HG03378 (cell line): ENCODE results near the gene CHMP2A.

Experiments used
- ATAC-seq: cut with Tn5 transposase; IDR thresholded peaks from one replicate; pipeline ENCODE4 v1.9.1; 2021; ENCODE audit warnings: mild to moderate bottlenecking, moderate library complexity; ENCODE audit not compliant: unreplicated experiment

CHMP2A gene

DNA sequence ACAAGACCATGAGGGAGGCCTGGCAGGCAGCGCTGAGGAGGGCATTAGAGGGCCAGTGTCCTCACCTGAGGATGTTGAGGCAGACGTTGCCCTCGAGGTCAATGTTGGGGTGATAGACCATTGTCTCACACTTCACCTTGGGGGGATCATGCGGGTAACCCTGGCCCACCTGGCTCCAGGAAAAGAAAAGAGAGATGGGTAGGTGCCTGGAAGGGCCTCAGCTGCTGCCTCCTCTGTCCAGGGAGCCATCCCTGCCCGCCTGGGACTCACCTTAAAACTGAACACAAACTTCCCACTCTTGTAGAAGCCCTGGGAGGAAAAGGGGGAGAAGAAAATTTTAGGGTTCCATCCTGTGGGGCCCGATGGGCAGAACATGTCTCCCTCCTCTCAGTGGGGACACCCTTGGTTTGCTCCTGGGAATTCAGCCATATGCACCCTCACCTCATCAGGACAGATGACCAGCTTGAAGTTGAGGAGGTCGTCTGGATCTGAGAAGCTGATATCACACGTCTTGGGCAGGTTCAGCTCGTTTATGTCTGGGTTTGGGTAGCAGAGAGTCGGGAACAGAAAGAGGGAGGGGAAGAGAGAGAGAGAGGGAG is 1.8 kb upstream of the CHMP2A start:
- no peak for ATAC-seq

DNA sequence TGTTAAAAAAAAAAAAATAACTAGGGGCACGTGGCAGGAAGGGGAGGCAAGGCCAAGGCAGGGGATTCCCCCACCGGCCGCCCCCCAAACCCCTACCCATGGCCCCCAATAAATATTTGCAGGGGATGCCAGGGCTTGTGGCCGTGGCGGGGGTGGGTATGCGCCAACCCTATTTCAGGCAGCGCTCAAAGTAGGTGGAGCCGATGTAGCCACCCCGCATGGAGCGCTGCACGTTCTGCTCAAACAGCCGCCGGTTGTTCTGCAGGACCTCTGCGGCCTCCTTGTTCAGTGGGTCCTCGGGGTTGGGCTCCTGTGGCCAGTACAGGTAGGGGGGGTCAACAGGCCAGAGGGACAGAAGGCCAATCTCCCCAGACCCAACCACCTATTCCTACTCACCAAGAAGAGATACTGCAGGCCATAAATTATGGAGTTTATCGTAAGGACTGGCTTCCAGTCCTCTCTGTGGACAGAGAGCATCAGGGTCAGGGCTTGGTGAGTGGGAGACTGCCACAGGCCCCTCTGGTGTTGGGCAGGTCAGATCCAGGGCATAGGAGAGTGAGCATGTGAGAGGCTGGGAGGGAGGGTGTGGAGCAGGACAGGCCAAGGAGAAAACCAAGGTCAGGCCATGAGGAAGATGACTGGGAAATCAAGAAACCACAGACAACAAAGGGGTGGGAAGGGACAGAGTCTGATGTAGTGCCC is 1.2 kb upstream of the CHMP2A start:
- no peak for ATAC-seq

DNA sequence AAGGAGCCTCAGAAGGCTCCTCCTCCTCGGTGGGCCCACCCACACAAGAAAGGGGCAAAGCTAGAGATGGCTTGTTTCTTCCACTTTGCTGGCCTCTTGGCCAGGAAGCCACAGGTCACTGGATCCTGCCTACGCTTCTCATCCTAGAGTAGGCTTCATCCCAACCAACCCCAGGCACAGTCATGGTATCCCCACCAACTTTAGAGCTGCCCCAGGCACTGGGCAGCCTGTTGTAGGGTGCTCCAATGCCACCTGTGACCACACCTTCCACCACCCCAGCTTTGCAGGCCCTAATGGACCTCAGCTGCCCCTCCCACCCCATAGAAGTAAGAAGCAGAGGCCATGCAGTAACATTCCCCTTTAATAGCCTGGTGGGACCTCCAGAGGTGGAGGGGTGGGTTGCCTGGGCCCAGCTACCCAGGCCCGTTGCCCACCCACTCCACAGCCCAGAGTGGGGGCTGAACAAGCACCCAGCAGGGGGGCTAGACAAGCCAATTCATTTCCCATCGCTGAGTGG is 522 bp upstream of the CHMP2A start:
- ATAC-seq = no peak

DNA sequence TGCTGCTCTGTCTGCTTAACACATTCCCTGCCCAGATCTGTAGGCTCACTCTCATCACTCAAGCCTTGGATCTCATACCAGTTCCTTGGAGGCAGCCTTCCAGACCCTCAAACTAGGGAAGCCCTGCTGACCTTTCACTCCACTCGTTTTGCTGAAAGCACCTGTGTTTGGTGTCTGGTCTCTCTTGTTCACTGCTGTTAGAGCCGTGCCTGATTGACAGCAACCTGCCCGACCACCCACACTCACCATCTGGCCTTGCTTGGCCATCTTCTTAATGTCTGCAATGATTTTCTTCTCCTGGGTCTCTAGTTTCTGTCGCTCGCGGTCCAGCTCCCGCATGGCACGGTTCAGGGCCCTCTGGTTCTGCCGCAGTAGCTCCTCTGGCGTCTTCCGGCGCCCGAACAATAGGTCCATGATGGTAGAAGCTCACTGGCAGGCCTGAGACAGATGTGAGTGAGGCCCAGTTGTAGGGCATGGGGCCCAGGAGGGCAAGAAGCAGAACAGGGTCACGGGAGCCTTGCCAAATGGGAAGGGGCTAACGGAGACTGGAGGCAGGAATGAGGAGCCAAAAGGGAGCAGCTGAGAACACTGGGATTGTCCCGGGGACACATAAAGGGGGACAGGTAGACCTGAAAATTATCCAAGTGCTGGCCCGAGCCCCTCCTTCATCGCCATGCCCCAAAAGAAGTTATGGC is 959 bp downstream of the CHMP2A start:
- no peak for ATAC-seq

DNA sequence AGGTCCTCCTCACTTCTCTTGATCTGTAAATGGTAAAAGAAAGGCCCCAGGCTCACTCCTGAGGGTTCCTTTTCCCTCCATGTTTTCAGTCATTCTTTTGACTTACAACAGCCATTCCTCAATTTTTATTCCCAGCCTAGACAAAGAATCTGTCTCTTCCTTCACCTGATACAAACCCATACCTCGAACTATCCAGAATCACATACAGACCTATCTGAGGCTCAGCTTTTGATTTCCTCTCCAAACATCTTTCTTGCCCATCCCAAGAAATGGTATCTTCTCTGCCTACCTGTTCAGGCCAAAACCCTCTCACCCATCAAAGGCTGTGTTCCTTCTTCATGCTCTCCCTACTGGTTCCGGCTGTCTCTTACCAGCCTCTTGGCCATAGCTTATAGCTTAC is 2.2 kb downstream of the CHMP2A start:
- no peak for ATAC-seq

DNA sequence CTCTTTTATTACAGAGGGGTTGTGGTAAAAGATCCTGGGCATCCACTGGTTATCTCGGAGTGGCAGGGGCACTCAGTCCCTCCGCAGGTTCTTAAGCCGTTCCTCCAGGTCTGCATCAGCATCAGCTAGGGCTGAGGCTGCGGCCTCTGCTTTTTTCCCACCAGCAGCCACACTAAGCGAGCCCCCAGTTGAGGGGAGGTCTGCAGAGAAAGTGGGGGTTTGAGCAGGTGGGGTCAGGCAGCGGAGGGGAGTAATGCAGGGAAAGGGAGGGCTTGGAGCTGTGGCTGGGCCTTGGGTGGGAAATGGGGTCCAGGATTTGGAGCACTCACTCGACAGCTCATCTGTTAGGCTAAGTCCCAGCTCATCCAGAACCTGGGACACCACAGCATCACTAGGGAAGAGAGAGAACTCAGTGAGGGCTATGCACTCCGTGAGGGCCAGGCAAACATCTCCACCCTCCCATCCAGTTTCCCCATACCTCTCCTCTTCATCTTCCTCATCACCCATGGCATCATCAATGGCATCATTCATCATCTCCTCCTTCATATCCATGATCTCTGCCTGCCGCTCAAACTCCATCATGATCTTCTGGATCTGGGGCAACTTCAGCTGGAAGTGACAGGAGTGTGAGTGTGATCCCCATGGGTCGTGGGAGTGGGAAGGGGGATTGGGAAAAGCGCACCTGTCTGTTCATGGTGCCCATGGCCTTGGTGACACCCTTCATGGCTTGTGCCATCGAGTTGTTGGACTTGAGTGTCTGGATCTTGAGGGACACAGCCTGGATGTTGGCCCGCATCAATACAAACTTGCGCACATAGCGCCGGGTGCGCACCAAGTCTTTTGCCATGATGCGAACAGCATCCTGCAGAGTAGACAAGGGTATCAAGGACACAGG is 3.1 kb downstream of the CHMP2A start:
- no peak for ATAC-seq

DNA sequence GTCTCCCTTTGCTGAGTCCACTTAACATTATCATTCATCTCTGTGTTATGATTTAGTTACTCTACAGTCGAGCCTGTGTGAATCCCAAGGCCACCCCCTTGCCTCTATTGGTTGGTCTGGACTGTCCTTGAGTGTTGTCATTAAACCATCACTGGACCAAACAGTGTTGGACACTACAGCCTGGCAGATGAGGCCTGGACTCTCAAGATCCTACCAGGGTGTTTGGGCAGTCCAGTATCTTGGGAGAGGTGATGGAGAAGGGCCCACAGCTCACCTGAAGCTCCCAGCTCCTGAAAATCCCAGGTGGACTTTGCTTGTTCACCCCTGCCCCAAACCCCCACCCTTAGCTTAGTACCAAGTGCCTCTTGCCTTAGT is 3.8 kb downstream of the CHMP2A start:
- ATAC-seq = no peak

DNA sequence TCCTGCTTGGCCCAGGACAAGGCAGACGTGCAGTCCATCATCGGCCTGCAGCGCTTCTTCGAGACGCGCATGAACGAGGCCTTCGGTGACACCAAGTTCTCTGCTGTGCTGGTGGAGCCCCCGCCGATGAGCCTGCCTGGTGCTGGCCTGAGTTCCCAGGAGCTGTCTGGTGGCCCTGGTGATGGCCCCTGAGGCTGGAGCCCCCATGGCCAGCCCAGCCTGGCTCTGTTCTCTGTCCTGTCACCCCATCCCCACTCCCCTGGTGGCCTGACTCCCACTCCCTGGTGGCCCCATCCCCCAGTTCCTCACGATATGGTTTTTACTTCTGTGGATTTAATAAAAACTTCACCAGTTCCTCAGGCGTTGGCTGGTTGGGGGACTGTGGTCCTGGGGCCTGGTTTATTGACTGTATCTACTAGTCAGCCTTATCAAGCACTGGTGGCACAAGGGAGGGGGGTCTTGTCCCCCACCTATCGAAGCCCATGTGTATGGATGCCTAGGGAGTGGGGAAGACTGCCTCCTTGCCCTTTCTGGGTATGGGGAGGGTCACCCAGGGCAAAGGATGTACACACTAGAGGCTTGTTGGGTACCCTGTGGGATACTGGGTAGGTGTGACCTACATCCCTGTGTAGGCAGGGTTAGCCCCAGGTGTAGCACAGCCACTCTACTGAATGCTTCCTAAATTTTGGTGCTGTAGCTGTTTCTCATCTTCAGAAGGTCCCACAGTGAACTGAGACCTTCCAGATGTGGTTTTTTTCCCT is 4.4 kb downstream of the CHMP2A start:
- no peak for ATAC-seq

DNA sequence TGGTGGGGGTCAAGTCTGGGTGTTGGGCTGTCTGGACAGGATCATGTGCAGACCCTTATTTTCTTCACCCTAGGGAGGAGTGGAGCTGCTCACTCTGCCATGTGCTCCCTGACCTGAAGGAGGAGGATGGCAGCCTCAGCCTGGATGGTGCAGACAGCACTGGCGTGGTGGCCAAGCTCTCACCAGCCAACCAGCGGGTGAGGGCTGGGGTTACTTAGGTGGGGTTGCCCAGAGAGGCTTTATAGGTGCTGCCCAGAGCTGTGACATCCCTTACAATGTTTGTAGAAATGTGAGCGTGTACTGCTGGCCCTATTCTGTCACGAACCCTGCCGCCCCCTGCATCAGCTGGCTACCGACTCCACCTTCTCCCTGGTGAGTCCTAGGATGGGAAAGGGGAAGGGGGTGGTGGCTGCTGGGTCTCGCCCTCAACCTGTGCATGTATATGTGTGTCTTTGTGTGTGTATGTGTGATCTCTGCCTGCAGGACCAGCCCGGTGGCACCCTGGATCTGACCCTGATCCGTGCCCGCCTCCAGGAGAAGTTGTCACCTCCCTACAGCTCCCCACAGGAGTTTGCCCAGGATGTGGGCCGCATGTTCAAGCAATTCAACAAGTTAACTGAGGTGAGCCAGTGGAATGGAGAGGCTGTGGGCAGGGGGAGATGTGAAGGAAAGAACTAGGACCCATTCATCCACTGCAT is 5.1 kb downstream of the CHMP2A start:
- ATAC-seq = no peak

DNA sequence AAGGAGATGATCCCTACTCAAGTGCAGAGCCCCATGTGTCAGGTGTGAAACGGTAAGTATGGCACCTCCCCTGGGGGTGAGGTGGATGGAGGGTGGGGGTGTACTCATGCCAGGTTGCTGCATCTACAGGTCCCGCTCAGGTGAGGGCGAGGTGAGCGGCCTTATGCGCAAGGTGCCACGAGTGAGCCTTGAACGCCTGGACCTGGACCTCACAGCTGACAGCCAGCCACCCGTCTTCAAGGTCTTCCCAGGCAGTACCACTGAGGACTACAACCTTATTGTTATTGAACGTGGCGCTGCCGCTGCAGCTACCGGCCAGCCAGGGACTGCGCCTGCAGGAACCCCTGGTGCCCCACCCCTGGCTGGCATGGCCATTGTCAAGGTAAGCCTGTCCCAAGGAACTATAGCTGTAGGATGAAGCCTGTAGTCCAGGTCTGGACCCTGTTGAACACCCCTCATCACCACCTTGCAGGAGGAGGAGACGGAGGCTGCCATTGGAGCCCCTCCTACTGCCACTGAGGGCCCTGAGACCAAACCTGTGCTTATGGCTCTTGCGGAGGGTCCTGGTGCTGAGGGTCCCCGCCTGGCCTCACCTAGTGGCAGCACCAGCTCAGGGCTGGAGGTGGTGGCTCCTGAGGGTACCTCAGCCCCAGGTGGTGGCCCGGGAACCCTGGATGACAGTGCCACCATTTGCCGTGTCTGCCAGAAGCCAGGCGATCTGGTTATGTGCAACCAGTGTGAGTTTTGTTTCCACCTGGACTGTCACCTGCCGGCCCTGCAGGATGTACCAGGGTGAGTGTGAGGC is 5.8 kb downstream of the CHMP2A start:
- no peak for ATAC-seq

DNA sequence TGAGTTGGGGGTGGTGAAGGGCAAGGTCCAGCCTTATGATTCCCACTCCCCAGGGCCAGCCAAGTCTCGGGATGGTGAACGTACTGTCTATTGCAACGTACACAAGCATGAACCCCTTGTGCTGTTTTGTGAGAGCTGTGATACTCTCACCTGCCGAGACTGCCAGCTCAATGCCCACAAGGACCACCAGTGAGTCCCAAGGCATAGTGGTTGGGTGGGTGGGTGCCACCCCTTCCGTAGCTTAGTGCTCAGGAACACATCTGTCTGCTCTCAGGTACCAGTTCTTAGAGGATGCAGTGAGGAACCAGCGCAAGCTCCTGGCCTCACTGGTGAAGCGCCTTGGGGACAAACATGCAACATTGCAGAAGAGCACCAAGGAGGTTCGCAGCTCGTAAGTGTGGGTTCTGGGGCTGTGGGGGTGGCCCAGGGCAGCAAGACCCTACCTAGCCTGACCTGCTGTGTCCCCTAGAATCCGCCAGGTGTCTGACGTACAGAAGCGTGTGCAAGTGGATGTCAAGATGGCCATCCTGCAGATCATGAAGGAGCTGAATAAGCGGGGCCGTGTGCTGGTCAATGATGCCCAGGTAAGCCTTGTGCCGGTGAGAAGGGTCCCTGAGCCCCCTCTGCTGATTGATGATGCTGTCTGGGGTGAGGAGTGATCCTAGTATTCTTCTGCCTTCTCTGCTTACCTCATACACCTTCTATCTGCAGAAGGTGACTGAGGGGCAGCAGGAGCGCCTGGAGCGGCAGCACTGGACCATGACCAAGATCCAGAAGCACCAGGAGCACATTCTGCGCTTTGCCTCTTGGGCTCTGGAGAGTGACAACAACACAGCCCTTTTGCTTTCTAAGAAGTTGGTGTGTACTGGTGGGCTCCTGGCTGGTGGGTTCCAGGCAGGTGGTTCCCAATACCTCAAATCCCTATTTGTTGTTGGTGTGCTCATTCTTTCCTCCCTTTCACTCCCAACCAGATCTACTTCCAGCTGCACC is 7.3 kb downstream of the CHMP2A start:
- ATAC-seq = no peak

DNA sequence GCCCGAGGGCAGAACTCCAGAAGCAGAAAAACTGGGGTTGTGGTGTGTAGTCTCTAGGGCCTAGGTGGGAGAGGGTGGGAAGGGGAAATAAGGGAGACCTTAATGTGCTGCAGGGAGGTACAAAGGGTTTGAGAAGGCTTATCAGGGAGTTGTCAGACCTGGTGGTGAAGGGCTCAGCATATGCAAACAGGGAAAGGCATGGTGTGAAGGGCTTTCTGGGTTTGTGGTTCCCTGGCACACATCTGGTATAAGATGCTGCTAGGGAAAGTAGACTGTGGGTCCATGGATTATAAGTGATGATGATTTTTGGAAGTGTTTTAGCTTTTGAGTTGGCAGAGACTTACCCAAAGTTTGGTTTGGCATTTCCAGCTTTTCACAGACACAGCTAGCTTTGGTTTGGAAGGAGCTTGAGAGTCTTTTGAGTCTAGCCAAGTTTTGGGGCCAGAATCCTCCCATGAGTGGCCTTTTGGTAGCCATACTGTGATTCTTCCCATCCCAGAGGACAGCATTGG is 8.8 kb downstream of the CHMP2A start:
- no peak for ATAC-seq

DNA sequence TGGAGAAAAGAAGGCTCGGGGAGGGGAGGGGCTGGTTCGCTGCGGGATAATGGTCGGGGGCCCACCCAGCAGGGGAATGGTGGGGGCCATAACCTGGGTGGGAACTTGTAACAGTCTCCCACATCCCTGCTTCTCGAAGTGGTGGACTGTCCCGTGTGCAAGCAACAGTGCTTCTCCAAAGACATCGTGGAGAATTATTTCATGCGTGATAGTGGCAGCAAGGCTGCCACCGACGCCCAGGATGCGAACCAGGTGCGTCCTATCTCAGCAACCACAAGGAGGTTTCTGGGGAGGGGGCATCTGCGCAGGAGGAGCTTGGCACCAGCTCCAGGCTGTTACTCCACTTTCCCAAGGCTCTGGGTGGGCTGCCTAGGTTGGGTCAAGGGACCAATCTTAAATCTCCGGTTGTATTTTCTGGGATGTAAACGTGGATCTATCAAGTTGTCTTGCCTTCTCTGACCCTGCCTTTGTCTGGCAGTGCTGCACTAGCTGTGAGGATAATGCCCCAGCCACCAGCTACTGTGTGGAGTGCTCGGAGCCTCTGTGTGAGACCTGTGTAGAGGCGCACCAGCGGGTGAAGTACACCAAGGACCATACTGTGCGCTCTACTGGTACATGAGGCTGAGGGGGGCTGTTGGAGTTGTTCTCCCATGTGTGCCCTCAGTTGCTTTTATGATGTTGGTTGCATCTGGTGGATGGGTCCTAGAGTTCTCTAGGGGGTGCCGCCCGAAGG is 9.5 kb downstream of the CHMP2A start:
- no peak for ATAC-seq

DNA sequence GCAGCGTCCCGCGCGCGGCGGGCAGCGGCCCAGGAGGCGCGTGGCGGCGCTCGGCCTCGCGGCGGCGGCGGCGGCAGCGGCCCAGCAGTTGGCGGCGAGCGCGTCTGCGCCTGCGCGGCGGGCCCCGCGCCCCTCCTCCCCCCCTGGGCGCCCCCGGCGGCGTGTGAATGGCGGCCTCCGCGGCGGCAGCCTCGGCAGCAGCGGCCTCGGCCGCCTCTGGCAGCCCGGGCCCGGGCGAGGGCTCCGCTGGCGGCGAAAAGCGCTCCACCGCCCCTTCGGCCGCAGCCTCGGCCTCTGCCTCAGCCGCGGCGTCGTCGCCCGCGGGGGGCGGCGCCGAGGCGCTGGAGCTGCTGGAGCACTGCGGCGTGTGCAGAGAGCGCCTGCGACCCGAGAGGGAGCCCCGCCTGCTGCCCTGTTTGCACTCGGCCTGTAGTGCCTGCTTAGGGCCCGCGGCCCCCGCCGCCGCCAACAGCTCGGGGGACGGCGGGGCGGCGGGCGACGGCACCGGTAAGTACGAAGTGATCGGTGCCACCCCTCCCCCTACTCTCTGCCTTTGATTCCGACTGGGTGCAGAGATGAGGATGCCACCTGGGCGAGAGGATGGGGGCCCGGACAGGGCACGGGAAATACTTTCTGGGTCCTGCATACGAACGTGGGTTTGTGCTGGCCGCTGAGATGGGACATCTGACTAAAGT is 10.2 kb downstream of the CHMP2A start:
- peak; percentile 21 for ATAC-seq

DNA sequence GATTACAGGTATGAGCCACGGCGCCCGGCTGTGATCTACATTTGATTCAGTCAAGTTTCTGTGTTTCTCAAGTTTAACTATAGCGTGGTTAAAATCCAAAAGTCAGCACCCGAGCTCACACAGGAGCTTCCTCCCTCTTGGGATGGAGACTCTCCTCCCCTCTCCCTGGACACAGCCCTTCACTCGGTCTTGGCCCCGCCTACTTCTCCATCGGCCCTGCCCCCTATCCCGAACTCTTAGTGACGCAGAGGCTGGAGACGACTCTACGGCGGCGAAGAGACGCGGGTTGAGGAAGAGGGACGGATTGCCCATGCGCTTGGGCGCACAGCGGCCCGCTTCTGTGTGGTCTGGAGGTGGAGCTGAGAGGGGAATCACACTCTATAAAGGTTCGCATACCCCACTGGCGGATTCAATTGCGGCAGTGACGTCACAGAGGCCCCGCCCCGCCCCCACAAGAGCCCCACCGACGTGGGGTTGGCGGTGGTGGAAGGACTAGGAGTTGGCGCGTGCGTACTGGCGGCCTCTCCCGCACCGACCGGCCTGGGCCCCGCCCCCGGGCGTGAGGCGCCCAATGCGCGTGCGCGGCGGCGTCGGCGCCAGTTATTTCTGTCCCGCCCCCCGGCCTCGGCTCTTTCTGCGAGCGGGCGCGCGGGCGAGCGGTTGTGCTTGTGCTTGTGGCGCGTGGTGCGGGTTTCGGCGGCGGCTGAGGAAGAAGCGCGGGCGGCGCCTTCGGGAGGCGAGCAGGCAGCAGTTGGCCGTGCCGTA is 10.9 kb downstream of the CHMP2A start, which contains the start of gene TRIM28:
Gene TRIM28 (plus strand): TSS at position 239 of the 765 bp plus-strand sequence. CDS start 694 bp downstream, outside the sequence.
- ATAC-seq = peak; percentile 86
